GM12878 (cell line): ENCODE results near the gene AMBRA1. TPM values are rescaled to one million over a fixed set of nuclear protein-coding genes. Genes with fewer than 3 reads are reported as not detected.

ENCODE experiments used
- CREM ChIP-seq: IDR thresholded peaks from 2 replicates; pipeline ENCODE4 v1.6.1; 2014; ENCODE audit warnings: antibody characterized with exemption, low read depth
- MAX ChIP-seq: IDR thresholded peaks from 2 replicates; pipeline ENCODE4 v1.6.1; 2012; ENCODE audit warnings: low read depth, low read length, improper control_type of control experiment
- MYC ChIP-seq: IDR thresholded peaks from 2 replicates; pipeline ENCODE4 v1.6.1; 2011; ENCODE audit warnings: mild to moderate bottlenecking, low read length, moderate library complexity, inconsistent platforms; ENCODE audit not compliant: insufficient read depth, insufficient replicate concordance, insufficient read length, severe bottlenecking
- NFYB ChIP-seq: IDR thresholded peaks from 2 replicates; pipeline ENCODE4 v1.6.1; 2011; ENCODE audit warnings: low read depth, mild to moderate bottlenecking, low read length, improper control_type of control experiment, moderate library complexity; ENCODE audit not compliant: insufficient read depth
- RAD51 ChIP-seq: fragments of 450-650 bp; IDR thresholded peaks from 2 replicates; pipeline ENCODE4 v1.6.1; 2016; ENCODE audit warnings: moderate library complexity, mild to moderate bottlenecking, inconsistent platforms
- RELB ChIP-seq: fragments of 450-650 bp; IDR thresholded peaks from 2 replicates; pipeline ENCODE4 v1.6.1; 2017; ENCODE audit warnings: low read depth, mild to moderate bottlenecking, moderate library complexity
- SMAD5 ChIP-seq: IDR thresholded peaks from 2 replicates; pipeline ENCODE4 v1.6.1; 2016; ENCODE audit warnings: antibody characterized with exemption, low read depth
- TARDBP ChIP-seq: IDR thresholded peaks from 2 replicates; pipeline ENCODE4 v1.6.1; 2016; ENCODE audit warnings: borderline replicate concordance
- ZBTB4 ChIP-seq: fragments of 450-650 bp; formaldehyde crosslinking; IDR thresholded peaks from 2 replicates; pipeline ENCODE4 v1.4.0; 2022; ENCODE audit warnings: mild to moderate bottlenecking, moderate library complexity
- ZNF384 ChIP-seq: IDR thresholded peaks from 2 replicates; pipeline ENCODE4 v1.6.1; 2012; ENCODE audit warnings: low read depth, mild to moderate bottlenecking, low read length, improper control_type of control experiment, borderline replicate concordance
- ZNF687 ChIP-seq: fragments of 450-650 bp; IDR thresholded peaks from 2 replicates; pipeline ENCODE4 v1.6.1; 2017; ENCODE audit warnings: mild to moderate bottlenecking, moderate library complexity
- polyA plus RNA-seq, 11 experiments: library from polyadenylated mRNA; depleted of rRNA in 4 of 11; unstranded in 6 of 11; stranded (reverse) in 5 of 11; fragments of >200 nt; fragmentation: Nextera tagmentation in 4 of 11; fragmentation: Illumina TruSeq in 1 of 11; extraction: Ambion mirVana in 4 of 11; extraction: Trizol in 1 of 11; gene quantifications; 1 replicate in 1 of 11; 2 replicates in 10 of 11; pipeline versions ENCODE4 v1.2.1 to v1.2.3, GENCODE V29; 2011 to 2016; ENCODE audit warnings: inconsistent platforms in 2 of 11, missing spikeins in 2 of 11, low read depth in 1 of 11
- total RNA-seq, 4 experiments: library from RNA; depleted of rRNA in 3 of 4; stranded (reverse); fragments of >200 nt in 3 of 4; fragmentation: Illumina TruSeq in 1 of 4; extraction: Trizol in 1 of 4; gene quantifications; 2 replicates each; pipeline versions ENCODE4 v1.2.1 to v1.2.3, GENCODE V29; 2013 to 2021

Gene AMBRA1
- total and polyA plus RNA-seq, 10 of the 15 experiments (the other 5 are each of a cell fraction or from before 2014, with no cell fraction given), result 0.57 to 34.3 (median 13.7) TPM

- TF ChIP-seq ZNF384 (peak; percentile 18; the same call in 1 of the 2 replicates), ZBTB4 (no peak), RAD51 (peak; percentile 92), MAX (peak; percentile 85), RELB (peak; percentile 98), NFYB (no peak), ZNF687 (peak; percentile 72), MYC (no peak), SMAD5 (peak; percentile 70; the same call in 1 of the 2 replicates), CREM (peak; percentile 69), TARDBP (peak; percentile 78; the same call in 1 of the 2 replicates)
Measured at GRCh38 chr11:46593550-46594373, at the start of gene AMBRA1 (continued).
